Activated CD4-positive, alpha-beta T cell treated with anti-CD3 and anti-CD28 coated beads for 36 hours (primary cell): ENCODE results near the gene SULF2. TPM values are rescaled to one million over a fixed set of nuclear protein-coding genes. Genes with fewer than 3 reads are reported as not detected.
A peak's percentile ranks its signal among the peaks of the same experiment; 100 is the strongest.

ENCODE experiments used
- ATAC-seq: fragments of 200-7000 bp; cut with Tn5 transposase; one replicate; pipeline ENCODE4 v1.10.0; 2021; ENCODE audit warnings: mild to moderate bottlenecking, moderate library complexity
- CTCF ChIA-PET: fragments of 350-600 bp; sonication (Branson Sonifier 250); formaldehyde crosslinking; loops from one replicate; lab custom pipeline; 2021; ENCODE audit warnings: antibody characterized with exemption; lab: Charles Lee
- POLR2A ChIA-PET: fragments of 350-600 bp; sonication (Branson Sonifier 250); formaldehyde crosslinking; loops from one replicate; lab custom pipeline; 2021; ENCODE audit warnings: antibody characterized with exemption, inconsistent platforms; lab: Charles Lee
- DNase-seq: peaks from one replicate; pipeline ENCODE4 v3.0.0-alpha.2; 2020
- H3K27ac Mint-ChIP-seq: one replicate; pipeline ENCODE4 v1.8.0; 2021; ENCODE audit warnings: mixed read lengths
- H3K27me3 Mint-ChIP-seq: one replicate; pipeline ENCODE4 v1.8.0; 2021; ENCODE audit warnings: mixed read lengths
- H3K36me3 Mint-ChIP-seq: one replicate; pipeline ENCODE4 v1.8.0; 2021; ENCODE audit warnings: low read depth, mixed read lengths
- H3K4me1 Mint-ChIP-seq: one replicate; pipeline ENCODE4 v1.8.0; 2021; ENCODE audit warnings: mixed read lengths
- H3K4me3 Mint-ChIP-seq: one replicate; pipeline ENCODE4 v1.8.0; 2021; ENCODE audit warnings: mild to moderate bottlenecking, moderate library complexity, mixed read lengths
- H3K9me3 Mint-ChIP-seq: one replicate; pipeline ENCODE4 v1.8.0; 2021; ENCODE audit warnings: low read depth, mixed read lengths
- intact Hi-C, 2 experiments: fragments of 100-400 bp; cut with DNase I in 1 of 2; cut with micrococcal nuclease in 1 of 2; formaldehyde crosslinking; loops; one replicate each; pipeline versions ENCODE4 v1.14.2 to v1.15.1; 2022 to 2024; cut with DNase I, micrococcal nuclease
- total RNA-seq, 2 experiments: library from RNA; stranded (reverse); gene quantifications; one replicate each; pipeline ENCODE4 v1.2.3, GENCODE V29; 2021

Gene SULF2
- total RNA-seq, 2 experiments from 2014 or later, result 0.09 TPM; not detected in 1

DNA sequence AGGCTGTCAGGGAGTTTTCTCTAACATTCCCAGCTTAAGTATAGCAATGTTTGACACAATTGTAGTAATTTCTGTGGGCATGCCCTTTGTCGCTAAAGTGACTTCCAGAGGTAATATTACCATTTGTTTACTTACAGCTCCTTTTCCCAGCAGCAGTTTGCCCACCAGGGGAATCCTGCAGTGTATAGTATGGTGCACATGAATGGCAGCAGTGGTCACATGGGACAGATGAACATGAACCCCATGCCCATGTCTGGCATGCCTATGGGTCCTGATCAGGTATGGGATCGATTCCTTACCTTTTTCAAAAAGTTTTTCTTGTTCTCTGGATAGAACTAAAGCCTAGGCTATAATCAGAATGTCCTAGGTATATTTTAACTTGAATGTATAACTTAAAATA lies 132.5 kb downstream of the SULF2 start:
- Mint-ChIP-seq H3K27me3 (no peaks in the 10 kb centered on the region), H3K27ac (no peak overlapping the region), H3K4me1 (no peaks in the 10 kb centered on the region), H3K9me3 (no peaks in the 10 kb centered on the region), H3K4me3 (no peak overlapping the region), H3K36me3 (peaks cover 64% of the 10 kb centered on the region)
- CTCF ChIA-PET, result interaction anchor here (1.4 kb wide), 2 partner anchors 9 to 11 kb away, joined by 3 to 4 read pairs; no protein-coding TSS in a partner anchor
- intact Hi-C loops, result no loop called here
- no peak for ATAC-seq
- POLR2A ChIA-PET, result no interaction called here
- DNase-seq, result no peak

- ChIA-PET CTCF (interaction anchor here (1.4 kb wide), 1 partner anchor 11 kb away, joined by 3 read pairs; no protein-coding TSS in a partner anchor), POLR2A (no interaction called here)
- no peak for ATAC-seq
- no peak for DNase-seq
- Mint-ChIP-seq H3K4me3 (no peak overlapping the region), H3K27me3 (no peaks in the 10 kb centered on the region), H3K27ac (peak overlapping the region; percentile 55), H3K36me3 (peaks cover 63% of the 10 kb centered on the region), H3K9me3 (no peaks in the 10 kb centered on the region), H3K4me1 (no peaks in the 10 kb centered on the region)
- intact Hi-C loops, result no loop called here
Measured at GRCh38 chr20:47652301-47652700, 133.0 kb downstream of the SULF2 start.

DNA sequence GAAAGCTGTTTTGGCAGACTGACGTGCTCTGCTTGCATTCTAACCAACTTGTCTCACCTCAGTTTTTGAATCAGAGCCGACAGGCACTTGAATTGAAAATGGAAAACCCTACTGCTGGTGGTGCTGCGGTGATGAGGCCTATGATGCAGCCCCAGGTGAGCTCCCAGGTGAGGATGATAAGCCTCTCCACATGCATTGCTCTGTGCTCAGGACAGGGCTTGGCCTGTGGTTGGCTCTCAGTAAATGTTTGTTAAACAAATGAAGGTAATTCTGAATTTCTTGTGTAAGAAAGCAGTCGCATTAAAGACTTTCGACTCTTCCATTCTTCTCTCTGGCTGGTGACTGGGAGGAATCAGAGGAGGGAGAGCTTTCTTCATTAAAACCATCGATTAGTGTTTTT lies 136.3 kb downstream of the SULF2 start:
- ChIA-PET POLR2A (no interaction called here), CTCF (interaction anchor here (0.8 to 1.2 kb wide), 5 partner anchors 10 to 444 kb away, joined by 3 to 5 read pairs (median 3); no protein-coding TSS in a partner anchor)
- no peak for ATAC-seq

GRCh38 chr20:47647994-47648393 lies 137.3 kb downstream of the SULF2 start:
- intact Hi-C loops, result no loop called here
- DNase-seq (no peak), ATAC-seq (no peak)
- peaks cover 66% of the 10 kb centered on the region for H3K36me3 Mint-ChIP-seq
- H3K9me3 Mint-ChIP-seq, result no peaks in the 10 kb centered on the region
- no peaks in the 10 kb centered on the region for H3K4me1 Mint-ChIP-seq
- H3K4me3 Mint-ChIP-seq, result no peak overlapping the region
- H3K27me3 Mint-ChIP-seq, result no peaks in the 10 kb centered on the region
- CTCF ChIA-PET, result no interaction called here
- POLR2A ChIA-PET, result no interaction called here
- no peak overlapping the region for H3K27ac Mint-ChIP-seq

More for the DNA sequence above, 136.3 kb downstream of the SULF2 start:
- H3K4me1 Mint-ChIP-seq, result no peaks in the 10 kb centered on the region
- H3K27ac Mint-ChIP-seq, result no peak overlapping the region
- no peaks in the 10 kb centered on the region for H3K27me3 Mint-ChIP-seq
- H3K36me3 Mint-ChIP-seq, result peaks cover 69% of the 10 kb centered on the region
- no peaks in the 10 kb centered on the region for H3K9me3 Mint-ChIP-seq
- DNase-seq, result no peak
- no peak overlapping the region for H3K4me3 Mint-ChIP-seq
- intact Hi-C loops, result no loop called here

GRCh38 chr20:47645632-47646031 lies 139.6 kb downstream of the SULF2 start:
- intact Hi-C loops, result no loop called here
- no peak for ATAC-seq
- DNase-seq, result no peak
- ChIA-PET CTCF (interaction anchor here (0.6 kb wide), 1 partner anchor 439 kb away, joined by 3 read pairs; no protein-coding TSS in a partner anchor), POLR2A (no interaction called here)
- H3K4me1 Mint-ChIP-seq, result no peaks in the 10 kb centered on the region
- no peaks in the 10 kb centered on the region for H3K9me3 Mint-ChIP-seq
- no peaks in the 10 kb centered on the region for H3K27me3 Mint-ChIP-seq
- H3K27ac Mint-ChIP-seq, result peak overlapping the region; percentile 24
- H3K4me3 Mint-ChIP-seq, result no peak overlapping the region
- H3K36me3 Mint-ChIP-seq, result peaks cover 61% of the 10 kb centered on the region

- DNase-seq (no peak), ATAC-seq (no peak)
- Mint-ChIP-seq H3K36me3 (peaks cover 59% of the 10 kb centered on the region), H3K27me3 (no peaks in the 10 kb centered on the region), H3K4me1 (no peaks in the 10 kb centered on the region), H3K4me3 (no peak overlapping the region), H3K9me3 (no peaks in the 10 kb centered on the region), H3K27ac (peak overlapping the region; percentile 31)
- CTCF ChIA-PET, result interaction anchor here (0.5 to 0.7 kb wide), 2 partner anchors 140 to 338 kb away, joined by 3 read pairs; no protein-coding TSS in a partner anchor
- POLR2A ChIA-PET, result no interaction called here
- intact Hi-C loops, result no loop called here
Measured at GRCh38 chr20:47642624-47643023, 142.7 kb downstream of the SULF2 start.

DNA sequence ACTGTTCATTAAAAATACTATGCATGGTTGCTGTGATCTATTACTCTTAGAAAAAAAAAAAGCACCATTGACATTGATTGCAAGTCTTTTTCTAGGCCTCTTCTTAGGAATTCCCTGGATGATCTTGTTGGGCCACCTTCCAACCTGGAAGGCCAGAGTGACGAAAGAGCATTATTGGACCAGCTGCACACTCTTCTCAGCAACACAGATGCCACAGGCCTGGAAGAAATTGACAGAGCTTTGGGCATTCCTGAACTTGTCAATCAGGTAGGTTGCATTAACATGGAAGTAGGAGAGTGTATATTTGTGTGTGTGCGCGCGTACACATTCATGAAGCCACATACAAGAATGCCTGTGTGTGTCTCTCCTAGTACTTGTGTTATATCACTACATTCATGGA lies 143.2 kb downstream of the SULF2 start:
- H3K4me3 Mint-ChIP-seq, result no peak overlapping the region
- H3K36me3 Mint-ChIP-seq, result peaks cover 63% of the 10 kb centered on the region
- H3K27me3 Mint-ChIP-seq, result no peaks in the 10 kb centered on the region
- ChIA-PET CTCF (interaction anchor here (0.7 kb wide), 2 partner anchors 30 to 337 kb away, joined by 3 read pairs; no protein-coding TSS in a partner anchor), POLR2A (no interaction called here)
- DNase-seq, result no peak
- no peak for ATAC-seq
- intact Hi-C loops, result no loop called here
- H3K9me3 Mint-ChIP-seq, result no peaks in the 10 kb centered on the region
- no peaks in the 10 kb centered on the region for H3K4me1 Mint-ChIP-seq
- no peak overlapping the region for H3K27ac Mint-ChIP-seq

- no peak for ATAC-seq
- ChIA-PET POLR2A (no interaction called here), CTCF (no interaction called here)
- Mint-ChIP-seq H3K4me3 (no peak overlapping the region), H3K27me3 (no peaks in the 10 kb centered on the region), H3K27ac (no peak overlapping the region), H3K36me3 (peaks cover 69% of the 10 kb centered on the region), H3K4me1 (no peaks in the 10 kb centered on the region), H3K9me3 (no peaks in the 10 kb centered on the region)
- no peak for DNase-seq
- intact Hi-C loops, result no loop called here
Measured at GRCh38 chr20:47638851-47639250, 146.4 kb downstream of the SULF2 start.

- Mint-ChIP-seq H3K4me3 (no peak overlapping the region), H3K36me3 (peaks cover 69% of the 10 kb centered on the region), H3K27me3 (no peaks in the 10 kb centered on the region), H3K4me1 (no peaks in the 10 kb centered on the region), H3K9me3 (no peaks in the 10 kb centered on the region), H3K27ac (no peak overlapping the region)
- ATAC-seq, result no peak
- intact Hi-C loops, result no loop called here
- ChIA-PET CTCF (interaction anchor here (0.8 to 2.8 kb wide), 4 partner anchors 15 to 251 kb away, joined by 3 to 10 read pairs (median 4); no protein-coding TSS in a partner anchor), POLR2A (no interaction called here)
- no peak for DNase-seq
Measured at GRCh38 chr20:47635256-47635655, 150.0 kb downstream of the SULF2 start.

- ATAC-seq (no peak), DNase-seq (no peak)
- no peaks in the 10 kb centered on the region for H3K27me3 Mint-ChIP-seq
- H3K4me3 Mint-ChIP-seq, result no peak overlapping the region
- CTCF ChIA-PET, result interaction anchor here (1.1 to 1.2 kb wide), 2 partner anchors 10 to 247 kb away, joined by 5 read pairs; no protein-coding TSS in a partner anchor
- H3K27ac Mint-ChIP-seq, result no peak overlapping the region
- POLR2A ChIA-PET, result no interaction called here
- no peaks in the 10 kb centered on the region for H3K4me1 Mint-ChIP-seq
- no peaks in the 10 kb centered on the region for H3K9me3 Mint-ChIP-seq
- intact Hi-C loops, result no loop called here
- peaks cover 63% of the 10 kb centered on the region for H3K36me3 Mint-ChIP-seq
Measured at GRCh38 chr20:47631078-47631477, 154.2 kb downstream of the SULF2 start.

DNA sequence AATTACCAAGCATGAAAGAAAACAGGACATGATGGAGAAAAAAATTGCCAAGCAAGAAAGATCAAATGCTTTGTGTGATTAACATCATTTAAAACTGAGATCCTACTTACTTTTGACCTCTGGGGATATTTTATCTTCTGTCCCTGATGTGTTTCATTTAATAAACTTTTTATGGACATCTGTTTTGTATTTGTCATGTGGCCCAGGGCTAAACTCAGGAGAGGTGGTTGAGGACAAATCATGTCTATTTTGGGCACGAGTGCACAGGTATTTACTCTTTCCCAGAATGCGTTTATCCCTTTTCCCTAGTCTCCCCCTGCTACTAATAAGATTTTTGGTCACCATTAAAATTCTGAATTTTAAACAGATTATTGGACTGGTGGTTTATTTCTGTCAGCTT lies 155.4 kb downstream of the SULF2 start:
- H3K27ac Mint-ChIP-seq, result no peak overlapping the region
- CTCF ChIA-PET, result interaction anchor here (1.1 kb wide), 1 partner anchor 246 kb away, joined by 5 read pairs; no protein-coding TSS in a partner anchor
- no peak for ATAC-seq
- DNase-seq, result no peak
- no peak overlapping the region for H3K4me3 Mint-ChIP-seq
- H3K4me1 Mint-ChIP-seq, result peaks cover 2% of the 10 kb centered on the region
- intact Hi-C loops, result no loop called here
- H3K27me3 Mint-ChIP-seq, result no peaks in the 10 kb centered on the region
- POLR2A ChIA-PET, result no interaction called here
- H3K36me3 Mint-ChIP-seq, result peaks cover 60% of the 10 kb centered on the region
- no peaks in the 10 kb centered on the region for H3K9me3 Mint-ChIP-seq

DNA sequence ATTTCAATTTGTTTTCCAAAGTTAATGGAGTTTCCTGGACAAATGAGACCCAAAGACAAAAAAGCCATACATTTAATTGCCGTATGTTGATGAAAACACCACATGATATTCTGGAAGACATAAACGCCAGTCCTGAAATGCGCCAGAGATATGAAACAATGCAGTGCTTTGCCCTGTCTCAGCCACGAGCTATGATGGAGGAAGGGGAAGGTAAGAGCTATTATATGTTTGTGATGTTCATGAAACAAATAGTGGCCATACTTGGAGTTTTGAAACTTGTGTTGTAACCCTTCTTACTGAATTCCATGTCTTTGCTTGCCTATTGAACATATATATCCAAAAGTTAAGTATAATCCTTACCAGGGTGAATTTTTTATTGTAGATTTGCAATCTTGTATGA lies 157.7 kb downstream of the SULF2 start:
- Mint-ChIP-seq H3K36me3 (peaks cover 62% of the 10 kb centered on the region), H3K4me1 (peaks cover 9% of the 10 kb centered on the region), H3K9me3 (no peaks in the 10 kb centered on the region), H3K27me3 (no peaks in the 10 kb centered on the region), H3K27ac (no peak overlapping the region), H3K4me3 (no peak overlapping the region)
- DNase-seq, result no peak
- ChIA-PET POLR2A (no interaction called here), CTCF (interaction anchor here (0.9 to 1.2 kb wide), 2 partner anchors 243 to 354 kb away, joined by 3 to 4 read pairs; no protein-coding TSS in a partner anchor)
- no peak for ATAC-seq
- intact Hi-C loops, result no loop called here
